ENCODE data around the gene LRFN2. TPM values are rescaled to one million over a fixed set of nuclear protein-coding genes. Genes with fewer than 3 reads are reported as not detected.

The LRFN2 gene
- total and polyA plus RNA-seq, 2 donors (not counting 1 experiment from before 2014, with no cell fraction given): not detected

DNA sequence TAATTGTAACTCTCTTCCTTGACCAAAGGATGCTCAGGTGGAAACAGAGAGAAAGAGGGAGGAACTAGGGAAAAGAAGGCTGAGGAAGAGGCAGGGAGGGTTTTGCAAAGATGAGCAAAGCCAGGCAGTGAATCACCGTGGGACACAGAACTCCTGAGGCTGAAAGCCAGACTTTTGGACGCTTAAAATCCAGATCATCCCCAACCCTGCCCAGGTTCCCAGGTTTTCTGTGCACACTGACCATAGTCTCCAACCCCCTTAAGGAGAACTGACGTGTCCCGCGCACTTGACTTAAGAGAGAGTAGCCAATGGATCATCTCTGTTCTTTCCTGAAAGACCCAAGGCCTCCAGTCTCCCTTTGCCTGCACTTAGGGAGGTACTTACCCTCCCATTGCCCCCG lies 75.3 kb downstream of the LRFN2 start:
- Mint-ChIP-seq H3K4me3 (no peak overlapping the region), H3K27ac (no peak overlapping the region), H3K9me3 (ENCODE audit: insufficient read depth) (no peaks in the 10 kb centered on the region), H3K4me1 (no peaks in the 10 kb centered on the region), H3K27me3 (no peaks in the 10 kb centered on the region)
- Histone ChIP-seq H3K4me1 (ENCODE audit: control insufficient read depth in 2 of 2, insufficient read depth in 2 of 2, low read length in 2 of 2) (no peaks in the 10 kb centered on the region), H3K9ac (ENCODE audit: low read length) (no peak overlapping the region), H4K20me1 (ENCODE audit: control insufficient read depth, insufficient read depth, low read length, poor library complexity, severe bottlenecking) (no peaks in the 10 kb centered on the region), H3K27ac (ENCODE audit: low read length in 2 of 2) (no peak overlapping the region), H3K27me3 (replicated peaks in 1 of 4; ENCODE audit: control extremely low read depth in 1 of 4, control insufficient read depth in 3 of 4, insufficient read depth in 4 of 4, low read length in 3 of 4) (no peaks in the 10 kb centered on the region), H2AFZ (ENCODE audit: insufficient read depth, low read depth, low read length, poor library complexity, severe bottlenecking) (no peak overlapping the region), H3K9me3 (ENCODE audit: control extremely low read depth in 1 of 3, control insufficient read depth in 2 of 3, insufficient read depth in 1 of 3, low read length in 2 of 3) (no peaks in the 10 kb centered on the region), H3K4me2 (replicated peaks; ENCODE audit: low read depth, low read length, poor library complexity, severe bottlenecking) (no peak overlapping the region), H3K79me2 (ENCODE audit: control insufficient read depth, insufficient read depth, low read length) (no peaks in the 10 kb centered on the region), H3K4me3 (ENCODE audit: control extremely low read depth in 1 of 5, extremely low read depth in 1 of 5, insufficient read depth in 1 of 5, low read depth in 2 of 5, low read length in 4 of 5) (no peak overlapping the region), H3K36me3 (replicated peaks in 1 of 2; ENCODE audit: control extremely low read depth in 1 of 2, control insufficient read depth in 1 of 2, extremely low read depth in 1 of 2, insufficient read depth in 2 of 2, low read length in 1 of 2) (no peaks in the 10 kb centered on the region)
- 93% methylated on average over 5 of the region's 6 CpGs for WGBS (ENCODE audit: insufficient coverage)
- ChIA-PET POLR2A (no interaction called here), CTCF (no interaction called here)
- intact Hi-C loops (cut with micrococcal nuclease): no loop called here
- DNase-seq (no peak), ATAC-seq (ENCODE audit: low read depth) (no peak)
- TF ChIP-seq EZH2 (IDR thresholded peaks at IDR 0.05; ENCODE audit: borderline replicate concordance, insufficient read depth, low read depth, low read length, poor library complexity, severe bottlenecking): no peak
- TF ChIP-seq, protein P1, sequence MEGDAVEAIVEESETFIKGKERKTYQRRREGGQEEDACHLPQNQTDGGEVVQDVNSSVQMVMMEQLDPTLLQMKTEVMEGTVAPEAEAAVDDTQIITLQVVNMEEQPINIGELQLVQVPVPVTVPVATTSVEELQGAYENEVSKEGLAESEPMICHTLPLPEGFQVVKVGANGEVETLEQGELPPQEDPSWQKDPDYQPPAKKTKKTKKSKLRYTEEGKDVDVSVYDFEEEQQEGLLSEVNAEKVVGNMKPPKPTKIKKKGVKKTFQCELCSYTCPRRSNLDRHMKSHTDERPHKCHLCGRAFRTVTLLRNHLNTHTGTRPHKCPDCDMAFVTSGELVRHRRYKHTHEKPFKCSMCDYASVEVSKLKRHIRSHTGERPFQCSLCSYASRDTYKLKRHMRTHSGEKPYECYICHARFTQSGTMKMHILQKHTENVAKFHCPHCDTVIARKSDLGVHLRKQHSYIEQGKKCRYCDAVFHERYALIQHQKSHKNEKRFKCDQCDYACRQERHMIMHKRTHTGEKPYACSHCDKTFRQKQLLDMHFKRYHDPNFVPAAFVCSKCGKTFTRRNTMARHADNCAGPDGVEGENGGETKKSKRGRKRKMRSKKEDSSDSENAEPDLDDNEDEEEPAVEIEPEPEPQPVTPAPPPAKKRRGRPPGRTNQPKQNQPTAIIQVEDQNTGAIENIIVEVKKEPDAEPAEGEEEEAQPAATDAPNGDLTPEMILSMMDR (IDR thresholded peaks at IDR 0.05): no peak

DNA sequence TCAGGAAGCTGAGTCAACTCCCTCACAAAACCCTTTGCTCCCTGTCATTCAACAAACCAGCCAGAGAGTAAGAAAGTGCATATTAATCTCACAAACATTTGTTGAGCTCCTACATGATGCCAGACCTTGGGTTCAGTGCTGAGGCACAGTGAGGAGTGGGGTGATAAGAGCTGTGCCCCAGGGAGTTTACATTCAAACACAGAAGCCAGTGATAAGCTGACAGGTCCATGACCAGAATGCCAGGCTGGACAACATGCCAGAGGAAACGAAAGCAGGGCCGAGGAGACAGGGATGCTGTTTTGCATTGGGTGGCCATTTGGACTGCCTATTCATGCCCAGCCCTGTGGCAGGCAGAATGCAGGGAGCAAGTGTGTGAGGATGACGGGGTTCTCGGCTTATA lies 76.7 kb downstream of the LRFN2 start:
- DNase-seq (no peak), ATAC-seq (ENCODE audit: low read depth) (no peak)
- Histone ChIP-seq H3K9ac (ENCODE audit: low read length) (no peak overlapping the region), H2AFZ (ENCODE audit: insufficient read depth, low read depth, low read length, poor library complexity, severe bottlenecking) (no peak overlapping the region), H3K36me3 (replicated peaks in 1 of 2; ENCODE audit: control extremely low read depth in 1 of 2, control insufficient read depth in 1 of 2, extremely low read depth in 1 of 2, insufficient read depth in 2 of 2, low read length in 1 of 2) (no peaks in the 10 kb centered on the region), H3K9me3 (ENCODE audit: control extremely low read depth in 1 of 3, control insufficient read depth in 2 of 3, insufficient read depth in 1 of 3, low read length in 2 of 3) (no peaks in the 10 kb centered on the region), H3K4me2 (replicated peaks; ENCODE audit: low read depth, low read length, poor library complexity, severe bottlenecking) (no peak overlapping the region), H4K20me1 (ENCODE audit: control insufficient read depth, insufficient read depth, low read length, poor library complexity, severe bottlenecking) (no peaks in the 10 kb centered on the region), H3K79me2 (ENCODE audit: control insufficient read depth, insufficient read depth, low read length) (no peaks in the 10 kb centered on the region), H3K27me3 (replicated peaks in 1 of 4; ENCODE audit: control extremely low read depth in 1 of 4, control insufficient read depth in 3 of 4, insufficient read depth in 4 of 4, low read length in 3 of 4) (no peaks in the 10 kb centered on the region), H3K4me1 (ENCODE audit: control insufficient read depth in 2 of 2, insufficient read depth in 2 of 2, low read length in 2 of 2) (no peaks in the 10 kb centered on the region), H3K27ac (ENCODE audit: low read length in 2 of 2) (no peak overlapping the region), H3K4me3 (ENCODE audit: control extremely low read depth in 1 of 5, extremely low read depth in 1 of 5, insufficient read depth in 1 of 5, low read depth in 2 of 5, low read length in 4 of 5) (no peak overlapping the region)
- TF ChIP-seq, protein P1 (IDR thresholded peaks at IDR 0.05): no peak
- TF ChIP-seq EZH2 (IDR thresholded peaks at IDR 0.05; ENCODE audit: borderline replicate concordance, insufficient read depth, low read depth, low read length, poor library complexity, severe bottlenecking): no peak
- H3K27ac Mint-ChIP-seq: no peak overlapping the region
- H3K9me3 Mint-ChIP-seq (ENCODE audit: insufficient read depth): no peaks in the 10 kb centered on the region
- CTCF ChIA-PET: no interaction called here
- POLR2A ChIA-PET: no interaction called here
- intact Hi-C loops (cut with micrococcal nuclease): no loop called here
- 86% methylated on average over 4 of the region's 4 CpGs for WGBS (ENCODE audit: insufficient coverage)
- H3K4me1 Mint-ChIP-seq: no peaks in the 10 kb centered on the region
- H3K4me3 Mint-ChIP-seq: no peak overlapping the region
- H3K27me3 Mint-ChIP-seq: no peaks in the 10 kb centered on the region
